Measurements from ENCODE around the gene AHDC1.
A peak's percentile ranks its signal among the peaks of the same experiment; 100 is the strongest.

AHDC1 gene

GRCh38 chr1:27584453-27584852, 19.5 kb downstream of the AHDC1 start:
- DNase-seq (ENCODE audit: low read depth, low spot score): no peak

DNA sequence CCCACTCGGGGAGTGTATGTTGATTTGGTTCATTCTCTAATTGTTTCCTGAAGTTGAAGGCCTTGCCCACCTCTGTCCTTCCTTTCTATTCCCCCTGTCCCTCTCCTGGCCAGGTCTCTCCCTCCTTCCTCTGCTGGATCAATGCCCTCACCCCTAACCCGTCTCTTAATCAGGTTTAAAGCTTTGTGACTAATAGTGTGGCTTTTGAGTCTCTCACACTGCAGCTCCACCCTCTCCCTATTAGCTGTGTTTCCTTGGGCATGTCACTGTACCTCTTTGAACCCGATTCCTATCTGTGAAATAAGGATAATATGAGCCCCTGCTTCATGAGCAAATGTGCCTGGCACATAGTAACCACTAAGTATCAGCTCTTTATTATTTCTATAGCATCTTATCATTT, 20.5 kb downstream of the AHDC1 start:
- no peak for DNase-seq (ENCODE audit: low read depth, low spot score)

DNA sequence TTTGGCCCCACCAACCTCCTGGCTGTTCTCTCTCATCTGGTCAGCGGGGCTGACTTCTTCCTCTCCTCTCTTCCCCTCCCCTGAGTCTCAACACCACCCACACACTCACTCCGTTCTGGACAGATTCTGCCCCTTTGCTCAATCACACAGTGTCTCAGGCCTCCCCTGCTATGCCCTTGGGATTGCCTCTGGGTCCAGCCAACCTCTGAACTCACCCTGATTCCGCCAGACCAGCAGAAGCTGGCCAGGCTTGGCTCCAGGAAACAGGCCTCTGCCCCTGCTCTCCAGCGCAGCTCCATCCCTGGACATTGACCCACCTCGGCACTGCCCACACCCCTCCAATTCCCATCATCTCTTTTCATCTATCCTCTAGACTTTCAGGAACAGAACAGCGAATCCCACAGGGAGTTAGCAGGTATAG, 22.1 kb downstream of the AHDC1 start:
- DNase-seq (ENCODE audit: low read depth, low spot score): no peak

- DNase-seq (ENCODE audit: low read depth, low spot score): no peak
Observed at GRCh38 chr1:27577504-27578188, 26.3 kb downstream of the AHDC1 start.

GRCh38 chr1:27576806-27577227, 27.1 kb downstream of the AHDC1 start:
- no peak for DNase-seq (ENCODE audit: low read depth, low spot score)

DNA sequence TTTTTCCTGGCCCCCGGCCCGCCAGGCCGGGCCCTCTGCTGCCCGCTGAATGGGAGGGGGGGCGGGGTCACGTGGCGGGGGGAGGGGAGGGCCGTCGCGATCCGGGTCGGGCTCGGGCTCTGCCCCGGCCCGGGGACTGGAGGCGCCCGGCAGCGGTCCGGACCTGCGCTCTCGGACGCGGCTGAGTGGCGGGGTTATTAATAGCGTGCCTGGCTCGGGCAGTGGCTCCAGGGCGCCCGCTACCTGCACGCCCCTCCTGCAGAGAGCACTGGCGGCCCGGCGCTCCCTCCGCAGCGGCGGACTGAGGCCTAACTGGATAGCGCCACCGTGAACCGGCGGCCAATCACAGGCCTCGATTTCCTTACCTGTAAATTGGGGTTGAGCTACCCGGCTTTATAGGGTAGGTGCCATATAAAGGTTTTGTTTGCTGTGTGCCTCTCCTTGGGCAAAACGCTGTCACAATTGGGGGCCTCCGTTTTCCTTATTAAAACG, 28.1 kb downstream of the AHDC1 start:
- no peak for DNase-seq (ENCODE audit: low read depth, low spot score)

DNA sequence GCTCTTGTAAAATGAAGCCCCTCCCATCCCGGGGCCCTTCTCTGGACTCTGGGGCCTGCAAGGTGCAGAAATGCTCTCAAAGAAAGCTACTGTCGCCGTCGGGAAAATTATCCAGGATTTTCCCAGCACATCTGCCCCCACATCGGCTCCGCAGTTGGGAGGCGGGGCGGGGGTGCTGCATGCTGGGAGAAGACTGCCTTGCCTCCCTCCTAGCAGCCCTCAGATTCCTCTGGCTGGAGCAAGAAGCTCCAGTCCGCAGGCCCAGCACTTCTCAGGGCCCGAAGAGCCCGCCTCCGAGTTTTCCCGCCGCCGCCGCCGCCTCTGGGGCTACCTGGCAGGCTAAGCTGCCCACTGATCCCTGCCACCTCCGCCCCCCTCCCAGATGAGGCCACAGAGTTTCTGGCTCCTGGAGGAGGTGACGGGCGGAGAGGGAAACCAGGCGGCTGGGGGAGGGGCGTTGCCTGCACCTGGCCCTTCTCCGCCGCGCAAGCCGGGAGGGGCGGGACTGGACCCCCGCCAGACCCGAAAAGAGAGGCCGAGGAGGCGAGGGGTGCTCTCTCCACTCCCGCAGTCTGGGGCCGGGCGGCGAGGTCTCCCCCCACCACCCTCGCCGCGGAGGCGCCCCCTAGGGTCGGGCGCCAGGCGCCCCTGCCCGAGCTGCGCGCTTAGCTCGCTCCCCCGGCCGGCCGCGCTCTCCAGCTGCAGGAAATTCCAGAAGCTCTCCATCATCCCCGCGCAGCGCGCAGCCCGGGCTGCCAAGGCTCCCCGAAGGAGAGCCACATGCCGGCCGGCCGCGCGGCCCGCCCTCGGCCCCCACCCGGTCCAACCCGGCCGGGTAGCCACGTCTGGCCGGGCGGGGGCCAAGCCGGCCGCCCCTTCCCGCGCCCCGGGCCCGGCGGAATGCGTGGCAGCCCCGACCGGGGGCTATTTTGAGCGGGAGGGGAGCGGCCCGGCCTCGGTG, 28.8 kb downstream of the AHDC1 start:
- DNase-seq (ENCODE audit: low read depth, low spot score): no peak

DNA sequence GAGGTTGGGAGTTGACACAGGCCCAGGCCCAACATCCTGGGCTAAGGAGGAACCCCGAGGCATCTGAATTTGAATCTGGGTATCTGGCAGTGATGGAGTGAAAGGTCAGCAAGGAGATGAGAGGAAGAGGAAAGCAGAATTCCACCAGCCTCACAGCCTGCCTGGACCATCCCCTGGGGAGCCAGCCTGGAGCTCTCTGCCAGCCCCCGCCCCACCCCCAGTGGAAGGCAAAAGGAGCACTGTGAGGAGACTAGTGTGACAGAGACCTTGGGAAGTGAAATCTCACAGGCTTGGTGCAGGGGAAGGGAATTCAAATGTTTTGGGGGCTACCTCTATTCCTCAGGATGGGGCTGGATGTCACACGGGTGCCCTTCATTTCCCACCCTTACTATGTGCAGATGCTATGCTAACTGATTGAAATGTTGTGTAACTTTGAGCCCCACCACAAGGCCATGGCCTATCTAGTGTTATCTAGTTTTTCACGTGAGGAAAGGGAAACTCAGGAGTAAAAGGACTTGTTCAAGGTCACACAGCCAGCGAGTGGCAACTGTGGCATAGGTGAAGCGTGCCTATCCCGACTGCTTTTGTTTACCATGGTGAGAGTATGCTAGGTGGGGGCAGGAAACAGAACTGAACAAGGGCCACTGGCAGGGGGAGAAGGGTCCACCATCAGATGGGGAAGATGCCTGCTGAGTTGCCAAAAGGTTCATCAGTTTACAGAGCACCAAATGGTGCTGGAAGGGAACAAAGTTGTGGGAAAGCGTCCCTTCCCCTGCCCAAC, 29.8 kb downstream of the AHDC1 start:
- DNase-seq (ENCODE audit: low read depth, low spot score): no peak

- DNase-seq (ENCODE audit: low read depth, low spot score): no peak
Observed at GRCh38 chr1:27572679-27573426, 31.1 kb downstream of the AHDC1 start.

DNA sequence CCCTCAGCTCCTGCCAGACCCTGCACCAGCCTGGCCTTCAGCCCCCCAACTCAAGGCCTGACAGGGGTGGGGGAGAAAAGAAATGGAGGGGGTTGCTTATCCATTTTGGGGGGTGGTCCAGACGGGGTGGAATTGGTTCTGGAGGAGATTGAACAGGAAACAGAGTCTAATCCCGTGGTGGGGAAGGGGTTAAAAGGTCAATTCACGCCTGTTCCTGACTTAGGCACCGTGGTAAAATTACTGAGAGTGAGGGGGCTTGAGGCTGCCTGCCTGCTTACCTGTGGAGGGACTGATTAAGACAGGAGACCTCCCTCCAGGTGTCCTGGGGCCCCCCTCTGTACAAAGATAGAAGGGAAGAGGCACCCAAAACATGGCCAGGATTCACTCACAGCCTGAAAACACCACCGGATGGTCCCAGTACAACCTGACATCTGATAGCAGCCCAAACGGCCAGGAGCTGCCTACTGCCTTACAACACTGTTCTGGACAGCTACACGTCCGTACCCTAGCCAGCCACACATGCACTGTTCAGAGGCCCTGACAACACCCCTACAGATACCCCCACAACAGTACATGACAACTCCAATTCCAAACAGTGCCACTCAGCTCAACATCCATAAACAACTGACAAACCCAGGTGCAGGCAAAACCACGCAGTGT, 31.8 kb downstream of the AHDC1 start:
- DNase-seq (ENCODE audit: low read depth, low spot score): no peak

DNA sequence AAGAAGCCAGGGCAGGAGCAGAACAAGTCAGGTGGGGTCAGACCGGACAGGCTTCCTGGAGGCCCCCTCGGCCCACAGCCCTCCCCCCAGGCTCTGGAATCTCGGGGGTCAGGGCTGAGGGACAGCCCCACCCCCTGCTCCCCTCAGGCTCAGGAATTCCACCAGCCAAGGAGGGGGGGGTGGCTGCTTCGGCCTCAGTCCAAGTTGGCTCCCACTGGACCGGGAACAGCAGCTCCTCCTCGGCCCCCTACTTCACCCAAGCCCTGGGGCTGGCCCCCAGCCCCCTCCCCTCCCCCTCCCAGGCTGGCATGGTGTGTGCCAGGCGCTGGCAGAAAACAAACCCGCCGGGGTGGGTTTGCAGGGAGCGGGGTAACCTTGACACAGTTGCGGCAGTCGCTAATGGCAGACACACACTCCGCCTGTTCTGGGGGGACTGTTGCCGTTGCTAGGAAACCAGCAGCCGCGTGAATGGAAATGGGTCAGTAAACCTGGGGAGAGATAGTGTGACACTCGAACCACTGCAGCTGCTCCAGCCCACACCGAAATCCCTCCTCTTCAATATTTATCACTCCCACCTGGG, 32.4 kb downstream of the AHDC1 start:
- no peak for DNase-seq (ENCODE audit: low read depth, low spot score)

GRCh38 chr1:27570784-27571183, 33.2 kb downstream of the AHDC1 start:
- no peak for DNase-seq (ENCODE audit: low read depth, low spot score)

- DNase-seq (ENCODE audit: low read depth, low spot score): no peak
Observed at GRCh38 chr1:27570356-27570755, 33.6 kb downstream of the AHDC1 start.

- no peak for DNase-seq (ENCODE audit: low read depth, low spot score)
Observed at GRCh38 chr1:27569506-27570291, 34.2 kb downstream of the AHDC1 start.

GRCh38 chr1:27569088-27569460, 34.9 kb downstream of the AHDC1 start:
- no peak for DNase-seq (ENCODE audit: low read depth, low spot score)

- peak; percentile 72 for DNase-seq (ENCODE audit: low read depth, low spot score)
Observed at GRCh38 chr1:27568300-27569087, 35.5 kb downstream of the AHDC1 start.

- DNase-seq (ENCODE audit: low read depth, low spot score): no peak
Observed at GRCh38 chr1:27567971-27568299, 36.0 kb downstream of the AHDC1 start.

GRCh38 chr1:27567146-27567526, 36.8 kb downstream of the AHDC1 start:
- no peak for DNase-seq (ENCODE audit: low read depth, low spot score)
